A549 (cell line): ENCODE measurements around the gene SETD2.

Experiments used
- CBX2 ChIP-seq: fragments of 200-600 bp; sonication (generic); IDR thresholded peaks from 2 replicates; pipeline ENCODE4 v1.6.1; 2016; ENCODE audit warnings: low read depth, mild to moderate bottlenecking, borderline replicate concordance
- CEBPB ChIP-seq, 2 experiments: fragments of >200 bp in 1 of 2; sonication (Bioruptor Twin) in 1 of 2; formaldehyde crosslinking in 1 of 2; IDR thresholded peaks; 2 replicates each; pipeline ENCODE4 v1.6.1; 2012 to 2016
- ELK1 ChIP-seq: fragments of 150-350 bp; IDR thresholded peaks from 2 replicates; pipeline ENCODE4 v1.6.1; 2014; ENCODE audit warnings: low read depth, mild to moderate bottlenecking, low read length
- HOXA7 ChIP-seq: fragments of 250-450 bp; sonication (Bioruptor Pico); IDR thresholded peaks from 2 replicates; pipeline ENCODE4 v1.5.0; 2020; ENCODE audit warnings: mild to moderate bottlenecking, moderate library complexity
- HOXB5 ChIP-seq: fragments of 250-450 bp; sonication (Bioruptor Pico); IDR thresholded peaks from 2 replicates; pipeline ENCODE4 v1.5.0; 2020; ENCODE audit warnings: mild to moderate bottlenecking, moderate library complexity
- POLR2A ChIP-seq: IDR thresholded peaks from 2 replicates; pipeline ENCODE4 v1.6.1; 2012; ENCODE audit warnings: mild to moderate bottlenecking, low read length
- TF ChIP-seq, protein P1 (sequence below): fragments of >200 bp; sonication (Bioruptor Twin); formaldehyde crosslinking; IDR thresholded peaks from 3 replicates; pipeline ENCODE4 v1.5.1; 2016
- TF ChIP-seq, protein P2 (sequence below): fragments of 250-450 bp; sonication (Bioruptor Pico); IDR thresholded peaks from 2 replicates; pipeline ENCODE4 v1.5.0; 2021; ENCODE audit warnings: mild to moderate bottlenecking, moderate library complexity, borderline replicate concordance

DNA sequence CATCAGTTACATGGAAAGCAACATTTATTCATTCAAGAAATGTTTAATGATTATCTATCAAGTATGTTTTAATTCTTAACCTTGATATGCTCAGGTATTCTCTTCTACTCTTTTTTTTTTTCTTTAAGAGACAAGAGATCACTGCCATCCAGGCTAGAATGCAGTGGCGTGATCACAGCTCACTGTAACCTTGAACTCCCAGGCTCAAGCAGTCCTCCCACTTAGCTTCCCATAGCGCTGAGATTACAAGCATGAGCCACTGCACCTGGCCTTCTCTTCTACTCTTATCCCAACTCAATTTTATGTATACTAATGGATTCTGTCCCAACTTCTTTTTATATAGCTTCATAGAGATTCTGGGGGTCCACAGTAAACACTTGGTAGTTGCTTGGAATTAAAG lies 50.9 kb downstream of the SETD2 start:
- TF ChIP-seq CEBPB (IDR thresholded peaks at IDR 0.05), result no peak
- TF ChIP-seq, protein P1, sequence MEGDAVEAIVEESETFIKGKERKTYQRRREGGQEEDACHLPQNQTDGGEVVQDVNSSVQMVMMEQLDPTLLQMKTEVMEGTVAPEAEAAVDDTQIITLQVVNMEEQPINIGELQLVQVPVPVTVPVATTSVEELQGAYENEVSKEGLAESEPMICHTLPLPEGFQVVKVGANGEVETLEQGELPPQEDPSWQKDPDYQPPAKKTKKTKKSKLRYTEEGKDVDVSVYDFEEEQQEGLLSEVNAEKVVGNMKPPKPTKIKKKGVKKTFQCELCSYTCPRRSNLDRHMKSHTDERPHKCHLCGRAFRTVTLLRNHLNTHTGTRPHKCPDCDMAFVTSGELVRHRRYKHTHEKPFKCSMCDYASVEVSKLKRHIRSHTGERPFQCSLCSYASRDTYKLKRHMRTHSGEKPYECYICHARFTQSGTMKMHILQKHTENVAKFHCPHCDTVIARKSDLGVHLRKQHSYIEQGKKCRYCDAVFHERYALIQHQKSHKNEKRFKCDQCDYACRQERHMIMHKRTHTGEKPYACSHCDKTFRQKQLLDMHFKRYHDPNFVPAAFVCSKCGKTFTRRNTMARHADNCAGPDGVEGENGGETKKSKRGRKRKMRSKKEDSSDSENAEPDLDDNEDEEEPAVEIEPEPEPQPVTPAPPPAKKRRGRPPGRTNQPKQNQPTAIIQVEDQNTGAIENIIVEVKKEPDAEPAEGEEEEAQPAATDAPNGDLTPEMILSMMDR, result no peak
- TF ChIP-seq HOXB5, result no peak
- TF ChIP-seq POLR2A, result no peak
- TF ChIP-seq HOXA7, result no peak
- TF ChIP-seq ELK1, result no peak
- TF ChIP-seq, protein P2, sequence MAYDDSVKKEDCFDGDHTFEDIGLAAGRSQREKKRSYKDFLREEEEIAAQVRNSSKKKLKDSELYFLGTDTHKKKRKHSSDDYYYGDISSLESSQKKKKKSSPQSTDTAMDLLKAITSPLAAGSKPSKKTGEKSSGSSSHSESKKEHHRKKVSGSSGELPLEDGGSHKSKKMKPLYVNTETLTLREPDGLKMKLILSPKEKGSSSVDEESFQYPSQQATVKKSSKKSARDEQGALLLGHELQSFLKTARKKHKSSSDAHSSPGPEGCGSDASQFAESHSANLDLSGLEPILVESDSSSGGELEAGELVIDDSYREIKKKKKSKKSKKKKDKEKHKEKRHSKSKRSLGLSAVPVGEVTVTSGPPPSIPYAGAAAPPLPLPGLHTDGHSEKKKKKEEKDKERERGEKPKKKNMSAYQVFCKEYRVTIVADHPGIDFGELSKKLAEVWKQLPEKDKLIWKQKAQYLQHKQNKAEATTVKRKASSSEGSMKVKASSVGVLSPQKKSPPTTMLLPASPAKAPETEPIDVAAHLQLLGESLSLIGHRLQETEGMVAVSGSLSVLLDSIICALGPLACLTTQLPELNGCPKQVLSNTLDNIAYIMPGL (CRISPR knock-in tag), result no peak
- no peak for TF ChIP-seq CBX2
